Heart left ventricle (tissue), 13 donors: ENCODE results near the gene GRM8.

Source experiments
- POLR2A ChIP-seq, 2 donors: fragments of 450-650 bp; IDR thresholded peaks; one replicate each; pipeline ENCODE4 v1.6.1; 2017; ENCODE audit warnings: antibody characterized with exemption in 2 of 2, mild to moderate bottlenecking in 2 of 2, moderate library complexity in 2 of 2
- TF ChIP-seq, protein P1 (sequence below), 12 donors: fragments of 200-600 bp; sonication (generic) in 4 of 12; IDR thresholded peaks; one replicate each; pipeline versions ENCODE4 v1.5.0 to v1.8.0; 2018 to 2022; ENCODE audit warnings: antibody characterized with exemption in 12 of 12, mild to moderate bottlenecking in 5 of 12
- donor health status: ischemic (EF 13 %, LVEDD 7.1; RV severe dilation, severe dysfunction).
- donor health status: DM: no; HTN: yes; CAD: no.
- donor health status: DM: no; HTN: no; CAD: no.
- donor health status: ischemic (EF 25% LVEDD 6.9; RV normal size, moderate dysfunction).
- donor health status: ischemic (EF 25% LVEDD 5.7; RV mildly dilated, moderate dysfunction).
- donor health status: ischemic (EF 35%, LVEDD 5.7; RV mildly dilated, moderate dysfunction).
- donor health status: nonischemic (EF 11% LVEDD 7.7; RV severe dilation, severe dysfunction).
- donor health status: DM: yes; HTN: yes; CAD: no.
- donor health status: PGD.
- donor health status: ischemic (EF 29% LVEDD 5.4; RV normal size, mild dysfunction).
- donor health status: nonischemic (EF 23%, LVEDD 6.1; RV moderate dilation, normal function).

DNA sequence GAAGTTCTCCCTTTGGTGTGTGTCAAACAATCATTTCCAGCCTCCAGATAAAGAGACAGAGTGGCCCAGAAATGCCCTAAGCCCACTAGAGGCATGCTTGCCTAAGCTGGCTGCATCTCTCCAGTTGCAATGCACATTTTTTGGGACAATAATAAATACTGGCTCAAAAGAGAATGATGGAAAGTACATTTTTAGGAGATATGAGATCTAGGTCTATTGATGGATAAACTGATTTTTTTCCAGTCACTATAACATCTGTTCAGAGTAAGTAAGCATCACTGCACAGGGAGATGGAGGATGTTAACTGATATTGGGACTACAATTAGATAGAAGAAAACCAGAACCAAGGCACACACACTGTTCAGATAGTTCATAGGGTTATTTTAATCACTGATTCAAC lies 553.0 kb downstream of the GRM8 start:
- no peak for TF ChIP-seq POLR2A (IDR thresholded peaks at IDR 0.05)
- TF ChIP-seq, protein P1, sequence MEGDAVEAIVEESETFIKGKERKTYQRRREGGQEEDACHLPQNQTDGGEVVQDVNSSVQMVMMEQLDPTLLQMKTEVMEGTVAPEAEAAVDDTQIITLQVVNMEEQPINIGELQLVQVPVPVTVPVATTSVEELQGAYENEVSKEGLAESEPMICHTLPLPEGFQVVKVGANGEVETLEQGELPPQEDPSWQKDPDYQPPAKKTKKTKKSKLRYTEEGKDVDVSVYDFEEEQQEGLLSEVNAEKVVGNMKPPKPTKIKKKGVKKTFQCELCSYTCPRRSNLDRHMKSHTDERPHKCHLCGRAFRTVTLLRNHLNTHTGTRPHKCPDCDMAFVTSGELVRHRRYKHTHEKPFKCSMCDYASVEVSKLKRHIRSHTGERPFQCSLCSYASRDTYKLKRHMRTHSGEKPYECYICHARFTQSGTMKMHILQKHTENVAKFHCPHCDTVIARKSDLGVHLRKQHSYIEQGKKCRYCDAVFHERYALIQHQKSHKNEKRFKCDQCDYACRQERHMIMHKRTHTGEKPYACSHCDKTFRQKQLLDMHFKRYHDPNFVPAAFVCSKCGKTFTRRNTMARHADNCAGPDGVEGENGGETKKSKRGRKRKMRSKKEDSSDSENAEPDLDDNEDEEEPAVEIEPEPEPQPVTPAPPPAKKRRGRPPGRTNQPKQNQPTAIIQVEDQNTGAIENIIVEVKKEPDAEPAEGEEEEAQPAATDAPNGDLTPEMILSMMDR (IDR thresholded peaks at IDR 0.05): no peak
